GM04503 (cell line): ENCODE results near the gene HPGD.

Experiments used
- DNase-seq: peaks from one replicate; pipeline ENCODE4 v3.0.0-alpha.2; 2012; ENCODE audit warnings: low read depth

The HPGD gene

DNA sequence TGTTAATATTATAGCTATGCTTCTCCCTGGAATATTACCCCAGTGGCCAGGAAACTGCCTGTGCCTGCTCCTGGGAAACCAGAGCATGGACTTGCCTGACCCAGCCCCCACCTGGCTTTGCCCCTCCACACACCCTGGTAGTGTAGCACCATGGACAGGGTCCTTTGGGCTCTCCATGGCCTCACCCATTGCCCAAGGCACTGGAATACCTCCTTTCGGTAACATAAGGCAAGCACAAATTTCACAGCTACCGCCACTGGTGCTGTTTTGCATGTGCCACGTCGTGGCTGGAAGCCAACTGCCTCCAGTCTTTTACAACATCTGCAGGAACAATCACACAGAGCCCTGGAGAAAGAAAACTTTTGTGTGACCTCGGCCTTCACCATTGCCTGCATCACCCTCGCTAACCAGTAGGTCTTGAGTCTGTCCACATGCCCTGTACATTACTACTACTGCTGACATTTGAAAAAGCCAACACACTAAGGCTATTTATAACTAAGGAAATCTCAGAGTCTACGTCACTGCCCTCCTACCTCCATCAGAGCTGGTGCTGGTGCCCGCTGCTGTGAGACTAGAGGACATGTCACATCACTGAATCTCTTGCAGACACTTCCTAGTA is 47.7 kb downstream of the HPGD start:
- no peak for DNase-seq

DNA sequence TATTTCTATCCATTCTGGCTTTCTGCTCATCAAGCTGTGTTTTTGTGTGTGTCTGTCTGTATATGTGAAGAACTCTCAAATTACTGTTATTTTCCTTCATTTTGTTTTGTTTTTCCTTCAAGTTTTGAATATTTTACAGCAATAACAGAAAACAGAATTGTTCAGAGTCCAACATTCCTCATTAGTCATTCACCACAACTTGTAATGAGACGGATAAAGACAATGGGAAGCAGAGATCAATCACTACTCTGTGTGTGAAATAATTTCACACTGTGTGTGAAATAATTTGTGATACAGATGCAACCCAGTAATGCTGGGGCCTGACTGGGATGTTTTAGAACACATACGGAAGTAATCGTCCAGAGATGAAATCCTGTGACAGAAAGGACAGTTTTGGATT is 55.2 kb downstream of the HPGD start:
- no peak for DNase-seq

DNA sequence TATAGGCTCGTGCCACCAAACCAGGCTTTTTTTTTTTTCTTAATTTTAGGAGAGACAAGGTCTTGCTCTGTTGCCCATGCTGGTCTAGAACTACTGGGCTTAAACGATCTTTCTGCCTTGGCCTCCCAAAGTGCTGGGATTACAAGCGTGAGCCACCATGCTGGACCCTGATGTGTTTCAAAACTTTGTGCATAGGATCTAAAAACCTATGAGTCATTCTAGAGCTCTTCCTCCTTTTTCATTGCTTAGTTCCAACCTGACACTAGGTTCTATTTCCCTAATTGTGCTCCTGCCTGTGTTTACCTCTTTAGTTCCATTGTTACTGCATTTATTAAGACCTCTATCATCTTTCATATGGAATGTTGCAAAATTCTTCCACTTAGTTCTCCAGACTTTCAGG is 57.3 kb downstream of the HPGD start:
- no peak for DNase-seq

DNA sequence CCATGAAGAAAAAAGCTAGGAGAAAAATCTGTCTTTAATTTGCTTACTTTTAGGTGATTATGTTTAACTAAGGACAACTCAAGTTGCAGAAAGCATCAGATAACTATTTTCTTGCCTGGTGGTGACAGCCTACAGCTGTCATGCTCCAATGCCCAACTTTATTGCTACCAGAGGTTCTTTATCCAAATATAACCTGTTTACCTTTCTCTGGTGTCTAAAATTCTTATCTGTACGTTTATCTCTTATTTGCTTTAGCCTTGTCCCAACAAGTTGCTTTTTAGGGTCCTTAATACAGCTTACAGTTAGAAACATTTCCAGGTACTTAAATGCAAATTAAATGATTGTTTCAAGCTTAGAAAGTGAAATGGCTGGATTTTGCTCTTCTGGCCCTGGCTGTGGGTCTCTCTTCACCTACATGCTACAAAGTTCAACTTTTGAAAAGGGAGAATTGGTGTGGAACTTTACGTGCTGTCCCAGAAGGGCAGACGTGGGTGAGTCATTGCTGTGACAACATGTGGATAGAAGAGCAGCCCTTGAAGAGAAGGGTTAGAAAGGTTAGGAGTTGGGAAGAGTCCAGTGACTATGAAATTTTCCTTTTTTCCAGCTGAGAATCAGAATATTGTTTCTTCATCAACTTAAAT is 60.7 kb downstream of the HPGD start:
- DNase-seq: no peak

DNA sequence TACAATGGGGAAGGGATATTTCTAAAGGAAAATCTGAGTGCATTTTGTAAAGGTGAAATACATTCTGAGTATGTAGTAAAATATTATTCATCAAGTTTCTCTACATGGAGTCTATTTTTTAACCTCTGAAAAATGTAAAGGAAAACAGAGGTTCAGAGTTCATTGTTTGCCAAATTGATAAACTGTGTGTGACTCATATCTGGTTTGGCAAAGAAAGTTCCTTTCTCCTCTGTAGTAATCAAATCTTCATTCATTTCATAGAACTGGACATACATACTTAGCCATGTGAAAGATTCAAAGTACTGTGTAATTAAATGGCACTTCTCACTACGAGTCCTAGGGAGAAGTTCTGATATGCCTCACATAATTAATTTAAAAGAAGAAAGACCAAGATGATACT is 61.6 kb downstream of the HPGD start:
- no peak for DNase-seq

DNA sequence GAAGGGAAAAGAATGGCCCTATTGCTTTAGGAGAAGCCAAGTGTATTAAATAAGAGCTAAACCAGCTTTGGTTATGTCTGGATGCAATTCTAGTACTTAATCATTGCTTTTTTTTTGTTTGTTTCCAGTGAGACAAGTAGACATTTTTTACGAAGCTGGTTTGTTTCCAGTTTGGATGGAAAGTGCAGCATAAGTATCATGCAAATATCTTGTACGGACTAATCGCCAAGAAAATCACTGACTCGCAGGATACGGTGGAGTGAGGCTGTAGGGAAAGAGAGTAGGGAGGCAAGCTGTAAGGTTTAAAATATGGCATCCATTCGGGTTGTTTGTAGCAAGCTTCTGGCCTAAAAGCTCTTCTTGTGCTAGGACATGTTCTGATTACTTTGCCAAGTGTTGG is 64.8 kb downstream of the HPGD start:
- no peak for DNase-seq

DNA sequence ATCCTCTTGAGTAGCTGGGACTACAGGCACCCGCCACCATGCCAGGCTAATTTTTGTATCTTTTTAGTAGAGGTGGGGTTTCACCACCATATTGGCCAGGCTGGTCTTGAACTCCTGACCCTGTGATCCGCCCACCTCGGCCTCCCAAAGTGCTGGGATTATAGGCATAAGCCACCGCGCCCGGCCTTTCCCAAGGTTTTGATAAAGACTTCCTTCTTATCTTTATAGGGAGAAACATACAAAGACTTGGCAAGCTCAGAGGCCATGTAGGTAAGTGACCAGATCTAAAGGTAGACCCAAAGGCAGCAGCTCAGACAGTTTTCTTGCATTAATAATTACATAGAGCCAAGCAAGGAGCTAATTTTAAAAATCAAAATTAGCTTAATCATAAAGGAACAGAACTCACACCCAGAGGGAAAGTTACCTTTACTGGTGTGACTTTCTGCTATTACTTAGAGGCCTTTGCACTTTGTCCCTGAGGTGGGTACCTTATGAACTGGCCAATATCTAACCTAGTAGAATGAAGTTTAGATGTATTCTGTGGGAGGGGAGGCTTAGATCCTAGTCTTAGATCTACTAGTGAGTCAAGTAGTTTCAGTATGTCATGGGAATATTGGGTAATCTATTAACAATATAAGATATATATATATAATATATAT is 67.3 kb downstream of the HPGD start:
- no peak for DNase-seq

DNA sequence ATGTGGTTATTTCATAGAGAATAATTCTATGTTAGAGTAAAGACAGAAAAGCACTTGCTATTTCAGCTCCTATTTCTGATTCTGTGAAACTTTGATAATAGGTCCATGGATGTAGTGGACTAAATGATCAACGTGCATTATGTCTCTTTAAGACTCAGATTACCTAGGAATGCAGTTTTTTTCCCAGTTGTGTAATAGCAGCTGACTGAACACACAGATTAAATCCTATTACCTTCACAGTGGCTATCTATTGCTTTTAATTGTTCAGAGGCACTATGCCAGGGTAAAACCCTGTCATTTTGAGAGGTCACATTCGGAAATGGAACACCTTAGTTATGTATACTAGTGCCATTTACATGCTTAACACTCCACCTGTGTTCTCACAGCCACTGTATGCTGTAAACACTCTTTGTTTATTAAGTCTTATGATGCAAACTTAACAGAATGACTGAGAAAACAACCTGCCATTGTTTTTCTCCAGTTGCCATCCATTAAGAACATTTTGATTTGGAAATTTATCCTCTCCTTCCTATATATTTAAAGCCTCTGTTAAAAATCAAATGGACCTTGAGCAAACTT is 70.5 kb downstream of the HPGD start:
- no peak for DNase-seq

DNA sequence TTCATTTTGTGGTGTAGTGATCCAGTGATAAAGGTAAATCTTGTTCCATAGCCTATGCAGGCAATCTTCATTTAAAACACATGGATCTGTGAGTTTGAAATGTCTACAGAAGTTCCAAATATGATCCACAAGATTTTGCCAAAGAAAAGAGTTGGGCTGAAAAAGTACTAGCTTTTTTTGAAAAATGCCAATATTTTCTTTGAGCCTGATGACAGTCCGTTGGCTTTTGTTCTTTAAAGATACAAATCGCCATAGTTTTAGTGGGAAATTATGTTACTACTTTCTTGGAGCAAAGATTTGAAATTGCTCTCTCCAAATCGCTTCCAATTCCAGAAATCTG is 71.5 kb downstream of the HPGD start:
- no peak for DNase-seq

DNA sequence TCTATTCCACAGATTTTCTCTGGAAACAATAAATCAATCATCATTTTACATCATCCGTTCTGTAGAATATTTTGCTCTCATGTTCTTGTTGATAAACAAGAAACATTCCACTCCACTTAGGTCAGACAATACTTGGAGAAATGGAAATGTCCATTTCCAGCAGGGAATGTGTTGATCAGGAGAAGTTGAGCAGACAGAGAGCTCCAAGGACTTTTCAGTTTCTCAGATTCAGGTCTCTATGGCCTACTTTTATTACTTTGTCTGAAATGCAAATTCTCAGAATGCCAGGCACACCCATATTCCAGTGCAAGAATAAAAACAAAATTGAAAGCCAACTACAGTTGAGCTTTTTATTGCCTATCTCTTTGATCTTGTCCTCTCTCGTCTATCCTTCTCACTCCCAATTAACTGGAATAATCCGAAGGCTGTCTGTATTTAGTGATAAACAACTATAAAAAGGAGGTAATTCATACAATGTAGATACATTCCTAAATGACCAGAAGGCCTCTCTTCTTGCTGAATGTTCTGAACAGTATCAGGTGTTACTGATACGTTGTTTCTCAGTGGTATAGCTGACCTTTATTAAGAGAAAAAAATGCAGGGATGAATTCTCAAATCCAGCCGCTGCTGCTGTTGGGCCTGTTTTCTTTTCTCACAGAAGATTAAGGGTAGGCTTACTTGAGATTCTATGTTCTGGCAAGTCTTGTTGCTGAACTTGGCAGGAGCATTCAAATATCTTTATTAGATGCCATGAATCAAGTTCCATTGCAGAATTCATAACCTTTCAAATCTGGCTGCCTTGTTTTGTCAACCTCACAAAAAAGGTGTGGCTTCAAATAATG is 72.1 kb downstream of the HPGD start:
- DNase-seq: no peak

DNA sequence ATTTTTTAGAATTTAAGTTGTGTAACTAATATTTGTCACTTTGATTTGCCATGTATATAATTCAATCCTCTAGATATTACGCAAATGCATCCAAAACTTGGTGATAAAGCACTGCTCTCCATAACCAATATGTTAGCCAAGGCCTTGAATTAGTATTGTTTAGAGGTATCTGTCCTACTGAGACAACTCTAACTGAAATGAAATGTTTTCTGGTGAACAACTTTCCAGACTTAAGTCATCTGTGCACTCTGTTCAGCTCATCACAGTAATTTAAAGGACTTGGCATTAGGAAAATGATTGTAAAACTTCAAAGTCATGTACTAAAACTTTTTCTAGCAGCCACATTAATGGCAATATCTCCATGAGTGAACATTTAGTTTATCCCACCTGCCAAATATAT is 73.1 kb downstream of the HPGD start:
- no peak for DNase-seq

DNA sequence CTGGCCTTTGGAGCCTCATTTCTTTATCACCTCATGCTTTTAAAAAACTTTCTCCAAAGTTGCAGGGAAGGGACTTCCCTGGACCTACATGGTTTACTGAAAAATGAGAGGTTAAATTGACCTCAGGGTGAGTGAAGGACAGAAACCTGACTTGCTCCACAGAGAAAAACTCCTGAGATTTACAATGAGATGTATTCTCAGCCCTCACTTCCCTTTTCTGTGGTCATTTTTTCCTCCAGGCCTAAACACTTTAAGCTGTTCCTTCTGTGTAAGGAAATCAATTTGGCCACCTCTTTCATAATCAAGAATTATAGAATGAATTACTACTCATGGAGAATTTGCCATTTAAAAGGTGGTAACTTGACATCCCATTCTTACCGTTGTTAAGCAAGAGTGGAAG is 77.9 kb downstream of the HPGD start:
- DNase-seq: no peak
